Subcutaneous abdominal adipose tissue (tissue), 5 donors: ENCODE measurements around the gene KRT10.
"Not testable (repeated sequence)": the region's sequence is repeated elsewhere in the genome, so short reads cannot be mapped to it uniquely, and the experiment has no call there.

ENCODE experiments used
- H3K27ac ChIP-seq: one replicate; pipeline ENCODE4 v1.7.0; 2013; ENCODE audit warnings: low read depth, mild to moderate bottlenecking, inconsistent platforms, low read length, moderate library complexity
- H3K27me3 ChIP-seq, 5 donors: one replicate each; pipeline ENCODE4 v1.7.0; 2013; ENCODE audit warnings: low read length in 5 of 5, inconsistent platforms in 1 of 5; ENCODE audit not compliant: control insufficient read depth in 5 of 5, insufficient read depth in 4 of 5
- H3K36me3 ChIP-seq, 5 donors: one replicate each; pipeline ENCODE4 v1.7.0; 2013; ENCODE audit warnings: low read length in 5 of 5; ENCODE audit not compliant: control insufficient read depth in 5 of 5, insufficient read depth in 5 of 5
- H3K4me1 ChIP-seq, 5 donors: one replicate each; pipeline ENCODE4 v1.7.0; 2013; ENCODE audit warnings: low read length in 5 of 5, mild to moderate bottlenecking in 3 of 5, moderate library complexity in 1 of 5; ENCODE audit not compliant: control insufficient read depth in 5 of 5, insufficient read depth in 5 of 5
- H3K4me3 ChIP-seq, 5 donors: one replicate each; pipeline ENCODE4 v1.7.0; 2013; ENCODE audit warnings: low read length in 5 of 5, low read depth in 1 of 5
- H3K9ac ChIP-seq, 5 donors: one replicate each; pipeline ENCODE4 v1.7.0; 2013; ENCODE audit warnings: low read length in 5 of 5, mild to moderate bottlenecking in 4 of 5, moderate library complexity in 3 of 5
- H3K9me3 ChIP-seq, 5 donors: one replicate each; pipeline ENCODE4 v1.7.0; 2013; ENCODE audit warnings: low read length in 5 of 5; ENCODE audit not compliant: control insufficient read depth in 5 of 5
- donor health status: healthy.
- donor health status: healthy.
- donor health status: healthy.
- donor health status: healthy.
- donor health status: healthy.

The KRT10 gene

DNA sequence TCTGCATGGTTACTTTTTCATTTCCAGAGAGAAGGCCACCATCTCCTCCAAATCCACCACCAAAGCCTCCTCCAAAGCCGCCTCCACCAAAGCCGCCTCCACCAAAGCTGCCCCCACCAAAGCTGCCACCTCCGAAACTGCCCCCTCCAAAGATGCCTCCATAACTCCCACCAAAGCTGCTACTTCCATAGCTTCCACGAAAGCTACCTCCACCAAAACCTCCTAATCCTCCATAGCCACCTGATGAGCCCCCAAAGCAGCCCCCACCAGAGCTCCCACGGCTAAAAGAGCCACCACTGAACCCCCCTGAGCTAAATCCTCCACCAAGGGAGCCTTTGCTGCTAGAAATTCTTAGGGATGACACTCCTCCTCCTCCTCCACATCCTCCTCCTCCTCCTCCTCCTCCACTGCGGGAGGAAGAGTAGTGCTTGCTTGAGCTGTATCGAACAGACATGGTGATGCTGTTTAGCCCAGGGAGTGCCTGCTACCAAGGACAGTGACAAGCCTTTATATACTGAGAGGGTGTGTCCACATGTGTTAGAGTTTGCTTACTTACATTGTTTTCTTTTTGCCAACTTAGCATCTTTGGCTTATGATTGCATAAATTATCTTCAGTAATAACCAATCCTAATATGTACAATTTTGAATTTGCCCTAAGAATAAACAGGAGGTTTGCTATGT, at the start of gene KRT10:
KRT10 (minus strand) TSS at position 483 of the 681 bp plus-strand sequence; CDS start at position 454, 29 bp downstream.
- Histone ChIP-seq H3K9ac (no peak within 1 kb of the TSS), H3K27ac (no peak within 1 kb of the TSS), H3K36me3 (peaks cover 0 to 8% (median 2%) of the 10 kb centered on the region in 5 donors), H3K9me3 (no peaks in the 10 kb centered on the region), H3K27me3 (no peaks in the 10 kb centered on the region), H3K4me1 (peaks cover 3 to 25% (median 18%) of the 10 kb centered on the region in 5 donors), H3K4me3 (no peak within 1 kb of the TSS)

GRCh38 chr17:40871316-40871715, 48.9 kb upstream of the KRT10 start:
- no peaks in the 10 kb centered on the region for H3K4me1 ChIP-seq
- no peak overlapping the region for H3K27ac ChIP-seq
- H3K9me3 ChIP-seq, result no peaks in the 10 kb centered on the region
- H3K36me3 ChIP-seq, result no peaks in the 10 kb centered on the region
- H3K9ac ChIP-seq, result no peak overlapping the region
- no peak overlapping the region for H3K4me3 ChIP-seq
- H3K27me3 ChIP-seq, result peaks cover 0 to 4% (median 2%) of the 10 kb centered on the region in 5 donors

DNA sequence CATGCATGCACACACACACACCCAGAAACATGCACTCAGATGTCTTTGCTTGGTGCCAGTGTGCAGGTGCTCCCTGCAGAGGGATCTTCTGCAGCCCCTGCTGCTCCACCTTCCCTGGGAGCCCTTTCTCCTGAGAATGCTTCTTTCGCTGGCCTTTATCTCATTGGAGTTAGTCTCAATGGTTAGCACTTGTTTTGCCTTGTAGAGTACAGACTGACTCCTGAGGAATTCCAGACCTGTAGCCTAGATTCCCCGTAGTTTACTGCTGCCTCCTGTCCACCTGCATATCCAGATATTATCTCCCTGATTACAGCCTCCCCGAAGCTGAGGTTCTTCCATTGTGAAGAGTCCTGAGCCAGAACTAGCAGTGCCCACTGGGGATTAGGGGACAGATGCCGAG, 47.7 kb upstream of the KRT10 start:
- H3K4me1 ChIP-seq, result no peaks in the 10 kb centered on the region
- H3K27ac ChIP-seq, result no peak overlapping the region
- no peak overlapping the region for H3K4me3 ChIP-seq
- no peaks in the 10 kb centered on the region for H3K9me3 ChIP-seq
- peaks cover 0 to 4% (median 2%) of the 10 kb centered on the region in 5 donors for H3K27me3 ChIP-seq
- H3K36me3 ChIP-seq, result no peaks in the 10 kb centered on the region
- no peak overlapping the region for H3K9ac ChIP-seq

DNA sequence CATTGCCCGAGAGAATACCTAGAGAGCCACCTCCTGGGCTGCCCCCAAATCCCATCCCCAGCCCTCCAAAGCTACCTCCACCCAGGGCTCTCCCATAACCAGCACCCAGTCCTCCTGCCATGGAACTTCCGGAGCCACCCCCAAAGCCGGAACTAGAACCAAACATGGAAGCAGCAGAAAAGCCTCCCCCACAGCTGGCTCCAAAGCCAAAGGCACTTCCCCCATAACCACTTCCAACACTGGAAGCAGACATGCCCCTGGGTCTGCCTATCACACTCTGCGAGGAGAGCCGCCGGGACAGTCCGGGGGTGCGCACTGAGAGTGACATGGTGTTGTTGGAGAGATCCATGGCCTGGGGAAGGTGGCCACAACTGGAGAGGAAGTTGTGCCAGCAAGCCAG, 44.4 kb upstream of the KRT10 start, which contains the start of gene KRT12:
KRT12 (minus strand) TSS at position 386 of the 400 bp plus-strand sequence; CDS start at position 349, 37 bp downstream.
- Histone ChIP-seq H3K36me3 (no peaks in the 10 kb centered on the region), H3K27ac (no peak within 1 kb of the TSS), H3K4me1 (no peaks in the 10 kb centered on the region), H3K9ac (no peak within 1 kb of the TSS), H3K27me3 (peaks cover 0 to 4% (median 4%) of the 10 kb centered on the region in 5 donors), H3K9me3 (no peaks in the 10 kb centered on the region), H3K4me3 (no peak within 1 kb of the TSS)

DNA sequence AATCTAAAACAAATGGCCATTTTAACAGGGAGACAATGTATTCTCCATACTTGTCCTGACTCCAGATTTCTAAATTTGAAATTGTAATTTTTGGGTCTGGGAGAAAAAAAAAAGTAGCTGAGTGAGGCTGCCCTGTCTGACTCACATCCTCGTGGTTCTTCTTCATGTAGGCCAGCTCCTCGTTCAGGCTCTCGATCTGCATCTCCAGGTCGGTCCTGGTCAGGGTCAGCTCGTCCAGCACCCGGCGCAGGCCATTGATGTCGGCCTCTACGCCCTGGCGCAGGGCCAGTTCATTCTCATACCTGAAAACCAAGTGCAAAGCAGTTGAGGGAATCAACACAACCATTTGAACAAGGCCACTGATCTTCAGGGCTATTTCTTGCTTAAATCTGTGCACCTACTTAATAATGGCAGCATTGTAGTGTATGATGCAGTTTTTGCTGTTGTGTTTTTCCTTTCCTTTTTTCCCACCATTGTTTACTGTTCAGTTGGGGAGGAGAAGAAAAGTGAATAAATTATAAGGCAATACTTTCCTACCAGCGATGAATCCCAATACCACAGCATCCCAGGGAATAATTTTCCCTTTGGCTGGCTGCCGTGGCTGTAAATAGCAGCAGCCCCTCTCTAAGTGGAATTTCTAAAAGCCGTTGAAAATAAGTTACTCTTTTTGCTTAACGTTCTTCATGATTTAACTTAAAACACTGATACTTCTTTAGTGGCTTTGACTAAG, 42.4 kb upstream of the KRT10 start:
- no peak overlapping the region for H3K9ac ChIP-seq

GRCh38 chr17:40862985-40863733, 40.7 kb upstream of the KRT10 start:
- no peak overlapping the region for H3K9ac ChIP-seq
- H3K36me3 ChIP-seq, result no peaks in the 10 kb centered on the region
- H3K27ac ChIP-seq, result no peak overlapping the region
- H3K27me3 ChIP-seq, result peaks cover 0 to 4% (median 0%) of the 10 kb centered on the region in 5 donors
- peaks cover 0 to 6% (median 1%) of the 10 kb centered on the region in 5 donors for H3K4me1 ChIP-seq
- no peak overlapping the region for H3K4me3 ChIP-seq
- no peaks in the 10 kb centered on the region for H3K9me3 ChIP-seq

More for the DNA sequence above, 42.4 kb upstream of the KRT10 start:
- no peaks in the 10 kb centered on the region for H3K36me3 ChIP-seq
- H3K4me1 ChIP-seq, result peaks cover 0 to 5% (median 0%) of the 10 kb centered on the region in 5 donors
- H3K9me3 ChIP-seq, result no peaks in the 10 kb centered on the region
- no peak overlapping the region for H3K27ac ChIP-seq
- no peak overlapping the region for H3K4me3 ChIP-seq
- H3K27me3 ChIP-seq, result peaks cover 0 to 4% (median 0%) of the 10 kb centered on the region in 5 donors

DNA sequence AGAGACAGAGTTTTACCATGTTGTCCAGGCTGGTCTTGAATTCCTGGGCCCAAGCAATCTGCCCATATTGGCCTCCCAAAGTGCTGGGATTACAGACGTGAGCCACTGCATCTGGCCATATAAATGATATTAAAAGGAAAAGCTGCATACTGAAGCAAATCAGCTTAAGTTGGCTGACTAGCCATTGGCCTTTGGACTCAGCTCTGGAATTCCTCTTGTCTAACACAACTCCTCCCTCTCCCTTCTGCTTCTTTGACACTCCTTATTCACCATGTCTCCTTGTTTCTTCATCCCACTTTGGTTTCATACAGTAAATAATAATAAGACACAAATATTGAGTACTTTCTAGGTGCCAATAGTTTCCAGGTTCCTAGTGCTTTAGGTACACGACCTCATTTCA, 37.1 kb upstream of the KRT10 start:
- Histone ChIP-seq H3K4me3 (no peak overlapping the region), H3K27ac (no peak overlapping the region), H3K36me3 (no peaks in the 10 kb centered on the region), H3K27me3 (peaks cover 0 to 3% (median 0%) of the 10 kb centered on the region in 5 donors), H3K4me1 (peaks cover 0 to 14% (median 10%) of the 10 kb centered on the region in 5 donors), H3K9ac (no peak overlapping the region), H3K9me3 (no peaks in the 10 kb centered on the region)

DNA sequence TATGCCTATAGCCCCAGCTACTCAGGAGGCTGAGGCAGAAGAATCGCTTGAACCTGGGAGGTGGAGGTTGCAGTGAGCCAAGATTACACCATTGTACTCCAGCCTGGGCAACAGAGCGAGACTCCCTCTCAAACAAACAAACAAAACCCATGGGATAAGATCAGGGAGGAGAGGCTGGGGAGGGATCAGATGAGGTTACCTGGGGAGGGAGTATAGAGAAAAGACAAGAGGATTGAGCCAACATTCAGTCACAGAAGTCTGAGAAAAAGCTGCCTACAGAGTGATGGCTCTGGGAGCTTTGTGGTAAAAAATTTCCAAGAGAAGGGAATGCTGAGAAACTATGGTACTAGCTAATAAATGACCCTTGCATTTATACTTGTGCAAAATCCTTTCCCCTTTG, 36.3 kb upstream of the KRT10 start:
- H3K36me3 ChIP-seq, H3K9ac ChIP-seq, H3K27ac ChIP-seq, H3K4me3 ChIP-seq, H3K27me3 ChIP-seq, H3K9me3 ChIP-seq: not testable (repeated sequence)
- H3K4me1 ChIP-seq, result peaks cover 0 to 17% (median 10%) of the 10 kb centered on the region in 5 donors

DNA sequence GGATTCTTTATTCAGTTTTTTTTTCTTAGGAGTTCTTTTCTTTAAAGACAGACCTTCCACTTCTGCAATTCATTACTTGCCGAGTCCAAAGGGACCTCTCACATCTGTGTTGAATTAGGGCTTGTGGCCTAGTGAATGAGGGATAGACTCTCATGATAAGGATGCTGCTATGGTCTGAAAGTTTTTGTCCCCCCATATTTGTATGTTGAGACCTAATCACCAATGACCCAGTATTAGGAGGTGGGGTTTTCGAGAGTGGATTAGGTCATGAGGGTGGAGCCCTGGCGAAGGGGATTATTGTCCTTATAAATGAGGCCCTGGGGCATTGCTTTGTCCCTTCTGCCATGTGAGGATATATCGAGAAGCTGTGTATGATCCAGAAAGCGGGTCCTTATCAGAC, 35.1 kb upstream of the KRT10 start:
- Histone ChIP-seq H3K36me3 (no peaks in the 10 kb centered on the region), H3K4me1 (peaks cover 0 to 17% (median 10%) of the 10 kb centered on the region in 5 donors), H3K4me3 (peak overlapping the region in 1 of 5 donors; percentile 15), H3K9ac (peak overlapping the region in 1 of 5 donors; percentile 5), H3K9me3 (no peaks in the 10 kb centered on the region), H3K27ac (peak overlapping the region; percentile 11), H3K27me3 (no peaks in the 10 kb centered on the region)
